H1 (cell line): ENCODE measurements around the gene NLRP7. TPM values are rescaled to one million over a fixed set of nuclear protein-coding genes. Genes with fewer than 3 reads are reported as not detected.

Source experiments
- CTCF ChIA-PET: fragments of 300-600 bp; sonication (Branson Sonifier 250); formaldehyde crosslinking; loops from one replicate; lab custom pipeline; 2021; ENCODE audit not compliant: partially characterized antibody; lab: Charles Lee
- POLR2A ChIA-PET: fragments of 300-600 bp; sonication (Branson Sonifier 250); formaldehyde crosslinking; loops from one replicate; lab custom pipeline; 2021; ENCODE audit warnings: inconsistent platforms; ENCODE audit not compliant: partially characterized antibody; lab: Charles Lee
- DNase-seq, 2 experiments: peaks; one replicate each; pipeline versions ENCODE4 v3.0.0 to v3.0.0-alpha.2; 2010 to 2022; ENCODE audit warnings: low spot score in 2 of 2, low read depth in 1 of 2, mixed read lengths in 1 of 2
- FAIRE-seq: peaks from 2 replicates; lab custom pipeline; 2011; peaks lifted over from hg19 to GRCh38; lab: Jason Lieb, UNC
- H2AFZ ChIP-seq: 2 replicates; pipeline ENCODE4 v1.8.1; 2012; ENCODE audit warnings: low read length, inconsistent platforms
- H2AK5ac ChIP-seq: 2 replicates; pipeline ENCODE4 v1.6.1; 2013; ENCODE audit warnings: low read depth, low read length
- H2BK120ac ChIP-seq: replicated peaks from 2 replicates; pipeline ENCODE3; 2013; ENCODE audit warnings: low read depth, low read length, inconsistent platforms
- H2BK12ac ChIP-seq: 2 replicates; pipeline ENCODE4 v1.6.1; 2013; ENCODE audit warnings: low read depth, low read length
- H2BK15ac ChIP-seq: 2 replicates; pipeline ENCODE4 v1.6.1; 2013; ENCODE audit warnings: low read length
- H2BK20ac ChIP-seq: 2 replicates; pipeline ENCODE4 v1.6.1; 2013; ENCODE audit warnings: low read length
- H2BK5ac ChIP-seq: 2 replicates; pipeline ENCODE4 v1.6.1; 2013; ENCODE audit warnings: low read depth, low read length
- H3K14ac ChIP-seq: 2 replicates; pipeline ENCODE4 v1.6.1; 2013; ENCODE audit warnings: inconsistent platforms; ENCODE audit not compliant: insufficient read length
- H3K18ac ChIP-seq: 2 replicates; pipeline ENCODE4 v1.6.1; 2013; ENCODE audit warnings: low read length; ENCODE audit errors: extremely low read depth
- H3K23ac ChIP-seq: 2 replicates; pipeline ENCODE4 v1.6.1; 2013; ENCODE audit warnings: inconsistent platforms; ENCODE audit not compliant: insufficient read length
- H3K23me2 ChIP-seq: 2 replicates; pipeline ENCODE4 v1.6.1; 2013; ENCODE audit warnings: low read depth, low read length
- H3K27ac ChIP-seq: 2 replicates; pipeline ENCODE4 v1.6.1; 2011; ENCODE audit warnings: low read depth, low read length, inconsistent platforms
- H3K27me3 ChIP-seq, 4 experiments: replicated peaks in 1 of 4; 1 replicate in 1 of 4; 2 replicates in 3 of 4; pipeline versions ENCODE4 v1.6.1 to v1.8.1; 2011 to 2013; ENCODE audit warnings: low read length in 3 of 4, mild to moderate bottlenecking in 3 of 4, inconsistent platforms in 2 of 4, mixed read lengths in 2 of 4, moderate library complexity in 1 of 4; ENCODE audit not compliant: control insufficient read depth in 3 of 4, insufficient read depth in 3 of 4; ENCODE audit errors: extremely low read depth in 1 of 4
- H3K36me3 ChIP-seq, 4 experiments: 2 replicates each; pipeline versions ENCODE4 v1.6.1 to v1.8.1; 2011 to 2013; ENCODE audit warnings: mild to moderate bottlenecking in 4 of 4, low read length in 3 of 4, moderate library complexity in 2 of 4, control low read depth in 1 of 4, inconsistent platforms in 1 of 4; ENCODE audit not compliant: insufficient read depth in 4 of 4, control insufficient read depth in 2 of 4
- H3K4ac ChIP-seq: replicated peaks from 2 replicates; pipeline ENCODE3; 2013; ENCODE audit warnings: low read length, low read depth, mixed read lengths, inconsistent platforms; ENCODE audit not compliant: insufficient read length
- H3K4me1 ChIP-seq, 4 experiments: replicated peaks in 1 of 4; 1 replicate in 1 of 4; 2 replicates in 3 of 4; pipeline versions ENCODE4 v1.6.1 to v1.8.1; 2011 to 2013; ENCODE audit warnings: low read length in 3 of 4, inconsistent platforms in 2 of 4, mixed read lengths in 1 of 4; ENCODE audit not compliant: insufficient read depth in 4 of 4, control insufficient read depth in 3 of 4
- H3K4me2 ChIP-seq, 2 experiments: 2 replicates each; pipeline versions ENCODE4 v1.6.1 to v1.8.1; 2011 to 2013; ENCODE audit warnings: low read depth in 2 of 2, low read length in 2 of 2, control low read depth in 1 of 2, inconsistent platforms in 1 of 2, mild to moderate bottlenecking in 1 of 2; ENCODE audit not compliant: insufficient read depth in 1 of 2
- H3K4me3 ChIP-seq, 4 experiments: fragments of 200-600, 300-600 bp in 1 of 4; sonication (generic), shearing (Covaris generic), sonication (Bioruptor Twin) in 1 of 4; 2 replicates each; pipeline versions ENCODE4 v1.5.1 to v1.8.1; 2011 to 2016; ENCODE audit warnings: low read length in 4 of 4, low read depth in 3 of 4, control low read depth in 2 of 4, inconsistent platforms in 2 of 4, mild to moderate bottlenecking in 2 of 4, mixed read lengths in 1 of 4, moderate library complexity in 1 of 4; ENCODE audit not compliant: insufficient read depth in 2 of 4; ENCODE audit errors: extremely low read depth in 1 of 4
- H3K56ac ChIP-seq: replicated peaks from 2 replicates; pipeline ENCODE3; 2013; ENCODE audit warnings: low read depth, mild to moderate bottlenecking, mixed read lengths, low read length, inconsistent platforms; ENCODE audit not compliant: insufficient read length
- H3K79me1 ChIP-seq: 2 replicates; pipeline ENCODE4 v1.6.1; 2013; ENCODE audit warnings: low read depth, low read length, control low read depth
- H3K79me2 ChIP-seq, 2 experiments: 2 replicates each; pipeline versions ENCODE4 v1.6.1 to v1.8.1; 2012 to 2013; ENCODE audit warnings: low read length in 2 of 2, mild to moderate bottlenecking in 2 of 2, inconsistent platforms in 1 of 2; ENCODE audit not compliant: insufficient read depth in 2 of 2, control insufficient read depth in 1 of 2
- H3K9ac ChIP-seq, 4 experiments: replicated peaks in 1 of 4; 1 replicate in 1 of 4; 2 replicates in 3 of 4; pipeline versions ENCODE4 v1.6.1 to v1.8.1; 2011 to 2013; ENCODE audit warnings: low read depth in 3 of 4, low read length in 3 of 4, control low read depth in 2 of 4, mild to moderate bottlenecking in 2 of 4, moderate library complexity in 2 of 4, inconsistent platforms in 1 of 4; ENCODE audit errors: extremely low read depth in 1 of 4
- H3K9me3 ChIP-seq, 2 experiments: 2 replicates each; pipeline versions ENCODE4 v1.6.1 to v1.8.1; 2012 to 2013; ENCODE audit warnings: mild to moderate bottlenecking in 2 of 2, moderate library complexity in 2 of 2, control low read depth in 1 of 2, inconsistent platforms in 1 of 2, low read depth in 1 of 2, low read length in 1 of 2, mixed read lengths in 1 of 2; ENCODE audit not compliant: insufficient read depth in 2 of 2
- H4K20me1 ChIP-seq, 2 experiments: replicated peaks in 1 of 2; 2 replicates each; pipeline versions ENCODE3 to v1.8.1; 2011 to 2013; ENCODE audit warnings: inconsistent platforms in 2 of 2, low read length in 2 of 2, mild to moderate bottlenecking in 1 of 2; ENCODE audit not compliant: insufficient read depth in 2 of 2, control insufficient read depth in 1 of 2
- H4K5ac ChIP-seq: 2 replicates; pipeline ENCODE4 v1.6.1; 2013; ENCODE audit warnings: low read length, low read depth, mixed read lengths, inconsistent platforms; ENCODE audit not compliant: insufficient read length
- H4K8ac ChIP-seq: 2 replicates; pipeline ENCODE4 v1.8.0; 2013; ENCODE audit warnings: mild to moderate bottlenecking, moderate library complexity, low read length, inconsistent platforms; ENCODE audit not compliant: insufficient read depth; ENCODE audit errors: extremely low read depth
- H4K91ac ChIP-seq: replicated peaks from 2 replicates; pipeline ENCODE3; 2013; ENCODE audit warnings: low read length, mixed read lengths, inconsistent platforms; ENCODE audit not compliant: insufficient read length
- SP4 ChIP-seq: IDR thresholded peaks from 2 replicates; pipeline ENCODE4 v1.6.1; 2012; ENCODE audit warnings: low read length, inconsistent platforms
- WGBS, 2 experiments: shearing (Covaris generic) in 1 of 2; methylation state at CpG; one replicate each; pipeline versions ENCODE4 v1.1.6 to v1.1.7; 2013 to 2015; ENCODE audit warnings: low lambda C conversion rate in 2 of 2, mixed read lengths in 2 of 2, inconsistent platforms in 1 of 2, low coverage in 1 of 2, missing lambda C conversion rate in 1 of 2; ENCODE audit not compliant: insufficient replicate concordance in 2 of 2, insufficient coverage in 1 of 2, insufficient read length in 1 of 2; ENCODE audit errors: extremely low coverage in 1 of 2, missing lambda C conversion rate in 1 of 2; 5-methylcytosine and 5-hydroxymethylcytosine counted together
- polyA plus RNA-seq, 7 experiments: library from polyadenylated mRNA; depleted of rRNA in 3 of 7; stranded (reverse) in 5 of 7; unstranded in 2 of 7; fragments of >200 nt in 5 of 7; fragments of 200-250 nt in 2 of 7; gene quantifications; 1 replicate in 5 of 7; 2 replicates in 1 of 7; 4 replicates in 1 of 7; pipeline versions ENCODE4 v1.2.1 to v1.2.3, GENCODE V29; 2011 to 2013; ENCODE audit warnings: missing spikeins in 2 of 7, mixed read lengths in 2 of 7
- total RNA-seq: library from RNA; stranded (reverse); fragmentation: NEBNext Ultra II Directional; extraction: Animal tissue kit (Norgen Biotek cat#: 25700); gene quantifications from 2 replicates; pipeline ENCODE4 v1.2.1, GENCODE V29; 2021

The NLRP7 gene
- total and polyA plus RNA-seq, 2 of the 8 experiments (the other 6 are each of a cell fraction or from before 2014, with no cell fraction given) = 0.91 to 1.2 TPM

GRCh38 chr19:54918499-54918898 lies 28.8 kb downstream of the NLRP7 start:
- no peak for DNase-seq
- H2BK12ac ChIP-seq = no peak overlapping the region
- H2AK5ac ChIP-seq = no peak overlapping the region
- H3K23me2 ChIP-seq = no peaks in the 10 kb centered on the region
- no peak overlapping the region for H3K56ac ChIP-seq
- no peak overlapping the region for H2BK20ac ChIP-seq
- no peak overlapping the region for H3K18ac ChIP-seq
- no peak overlapping the region for H2BK5ac ChIP-seq
- FAIRE-seq = no peak
- ChIA-PET CTCF (interaction anchor here (1.0 to 4.0 kb wide), 4 partner anchors 37 to 500 kb away, joined by 3 to 39 read pairs (median 5); no protein-coding TSS in a partner anchor), POLR2A (interaction anchor here (0.8 kb wide), 1 partner anchor 128 kb away, joined by 3 read pairs; no protein-coding TSS in a partner anchor)
- H4K5ac ChIP-seq = no peak overlapping the region
- H4K20me1 ChIP-seq = no peaks in the 10 kb centered on the region
- no peak overlapping the region for H3K23ac ChIP-seq
- H3K4ac ChIP-seq = no peak overlapping the region
- no peaks in the 10 kb centered on the region for H3K36me3 ChIP-seq
- no peak overlapping the region for H2BK120ac ChIP-seq
- no peak overlapping the region for H3K4me3 ChIP-seq
- no peak overlapping the region for H3K4me2 ChIP-seq
- no peak overlapping the region for H4K91ac ChIP-seq
- no peak overlapping the region for H2BK15ac ChIP-seq
- H3K9me3 ChIP-seq = no peaks in the 10 kb centered on the region
- no peak overlapping the region for H3K27ac ChIP-seq
- no peaks in the 10 kb centered on the region for H3K27me3 ChIP-seq
- H4K8ac ChIP-seq = no peak overlapping the region
- no peaks in the 10 kb centered on the region for H3K79me1 ChIP-seq
- no peak overlapping the region for H3K14ac ChIP-seq
- no peak overlapping the region for H2AFZ ChIP-seq
- no peaks in the 10 kb centered on the region for H3K4me1 ChIP-seq
- H3K79me2 ChIP-seq = no peaks in the 10 kb centered on the region
- no peak overlapping the region for H3K9ac ChIP-seq
- WGBS, 2 experiments = 93% methylated on average over 9 of the region's 9 CpGs; no CpG with 5 or more reads in 1 of the 2 experiments
- TF ChIP-seq SP4 = no peak
